NCI-H2227 treated with DMSO at 0.1 percent for 48 hours (cell line): ENCODE data around the gene RAB9A.
"Not testable (repeated sequence)": the region's sequence is repeated elsewhere in the genome, so short reads cannot be mapped to it uniquely, and the experiment has no call there.

Source experiments
- DNase-seq: peaks from one replicate; lab custom pipeline; 2025; lab: John Stamatoyannopoulos, UW

The RAB9A gene

GRCh38 chrX:13702111-13702789, 13.3 kb downstream of the RAB9A start:
- DNase-seq, result no peak

- no peak for DNase-seq
These were observed 14.2 kb downstream of the RAB9A start for GRCh38 chrX:13703135-13703534.

- DNase-seq, result no peak
These were observed 14.7 kb downstream of the RAB9A start for GRCh38 chrX:13703589-13703988.

- DNase-seq, result no peak
These were observed 22.2 kb downstream of the RAB9A start for GRCh38 chrX:13711141-13711540.

- no peak for DNase-seq
These were observed 27.5 kb downstream of the RAB9A start for GRCh38 chrX:13716455-13716854.

GRCh38 chrX:13716905-13717304, 28.0 kb downstream of the RAB9A start:
- DNase-seq, result no peak

- no peak for DNase-seq
These were observed 29.0 kb downstream of the RAB9A start for GRCh38 chrX:13717700-13718472.

GRCh38 chrX:13719192-13719856, 30.4 kb downstream of the RAB9A start:
- DNase-seq, result no peak

GRCh38 chrX:13721371-13721770, 32.4 kb downstream of the RAB9A start:
- no peak for DNase-seq

GRCh38 chrX:13721819-13722519, 33.0 kb downstream of the RAB9A start:
- no peak for DNase-seq

GRCh38 chrX:13724878-13725277, 36.0 kb downstream of the RAB9A start:
- DNase-seq, result not testable (repeated sequence)

GRCh38 chrX:13726583-13726982, 37.7 kb downstream of the RAB9A start:
- DNase-seq, result not testable (repeated sequence)

GRCh38 chrX:13730523-13730922, 41.6 kb downstream of the RAB9A start:
- DNase-seq, result not testable (repeated sequence)

GRCh38 chrX:13732246-13733067, 43.5 kb downstream of the RAB9A start:
- no peak for DNase-seq

GRCh38 chrX:13733506-13733905, 44.6 kb downstream of the RAB9A start:
- DNase-seq, result no peak

- peak; percentile 96 for DNase-seq
These were observed 45.6 kb downstream of the RAB9A start, which contains the start of the genes OFD1 and TRAPPC2 for GRCh38 chrX:13734278-13735172. TSS of gene OFD1 (plus strand) at chrX:13734748. CDS start at chrX:13735072, 324 bp downstream. TSS of gene TRAPPC2 (minus strand) at chrX:13734620. CDS start at chrX:13719963, 14,657 bp downstream.

GRCh38 chrX:13741695-13742094, 52.8 kb downstream of the RAB9A start:
- no peak for DNase-seq

- no peak for DNase-seq
These were observed 53.7 kb downstream of the RAB9A start for GRCh38 chrX:13742397-13743176.

- DNase-seq, result peak; percentile 23
These were observed 58.9 kb downstream of the RAB9A start for GRCh38 chrX:13747836-13748235.
